ENCODE measurements around the gene RANBP17.

Gene RANBP17

DNA sequence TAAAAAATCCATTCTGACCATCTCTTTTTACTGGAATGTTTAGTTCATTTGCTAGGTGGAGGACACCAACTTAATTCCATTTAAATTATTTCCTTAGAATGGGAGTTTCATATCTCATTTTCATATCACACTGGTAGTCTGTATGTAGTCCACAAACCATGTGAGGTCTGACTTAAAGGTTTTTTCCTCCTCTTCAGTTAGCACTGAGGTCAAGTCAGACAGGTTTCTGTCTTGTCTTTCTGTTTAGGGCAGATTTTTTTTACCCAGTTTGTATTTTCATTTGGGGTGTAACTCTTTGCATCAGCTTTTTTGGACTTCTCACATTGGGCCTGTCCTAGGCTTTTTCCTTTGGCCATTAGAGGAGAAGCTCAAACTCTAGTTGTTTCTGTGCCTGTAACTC lies 75.3 kb downstream of the RANBP17 start:
- Histone ChIP-seq H3K79me2 (ENCODE audit: control insufficient read depth, low read length) (no peaks in the 10 kb centered on the region), H3K4me2 (ENCODE audit: low read length) (no peak overlapping the region), H3K4me1 (ENCODE audit: control insufficient read depth, low read length) (no peaks in the 10 kb centered on the region), H3K27ac (ENCODE audit: low read depth, low read length) (no peak overlapping the region), H4K20me1 (ENCODE audit: control insufficient read depth, insufficient read depth, low read depth, low read length) (no peaks in the 10 kb centered on the region), H3K36me3 (ENCODE audit: control insufficient read depth, low read length) (no peaks in the 10 kb centered on the region), H3K9me3 (ENCODE audit: control insufficient read depth, insufficient read depth, low read length) (0 out of 2 replicates have a peak, but pooled peaks cover 6% of the 10 kb centered on the region), H3K4me3 (ENCODE audit: low read length) (no peak overlapping the region), H3K27me3 (ENCODE audit: control insufficient read depth, low read length) (no peaks in the 10 kb centered on the region), H3F3A (ENCODE audit: control insufficient read depth, insufficient read depth) (no peaks in the 10 kb centered on the region), H3K9me2 (replicated peaks; ENCODE audit: control insufficient read depth, low read length) (no peaks in the 10 kb centered on the region)
- TF ChIP-seq, protein P1, sequence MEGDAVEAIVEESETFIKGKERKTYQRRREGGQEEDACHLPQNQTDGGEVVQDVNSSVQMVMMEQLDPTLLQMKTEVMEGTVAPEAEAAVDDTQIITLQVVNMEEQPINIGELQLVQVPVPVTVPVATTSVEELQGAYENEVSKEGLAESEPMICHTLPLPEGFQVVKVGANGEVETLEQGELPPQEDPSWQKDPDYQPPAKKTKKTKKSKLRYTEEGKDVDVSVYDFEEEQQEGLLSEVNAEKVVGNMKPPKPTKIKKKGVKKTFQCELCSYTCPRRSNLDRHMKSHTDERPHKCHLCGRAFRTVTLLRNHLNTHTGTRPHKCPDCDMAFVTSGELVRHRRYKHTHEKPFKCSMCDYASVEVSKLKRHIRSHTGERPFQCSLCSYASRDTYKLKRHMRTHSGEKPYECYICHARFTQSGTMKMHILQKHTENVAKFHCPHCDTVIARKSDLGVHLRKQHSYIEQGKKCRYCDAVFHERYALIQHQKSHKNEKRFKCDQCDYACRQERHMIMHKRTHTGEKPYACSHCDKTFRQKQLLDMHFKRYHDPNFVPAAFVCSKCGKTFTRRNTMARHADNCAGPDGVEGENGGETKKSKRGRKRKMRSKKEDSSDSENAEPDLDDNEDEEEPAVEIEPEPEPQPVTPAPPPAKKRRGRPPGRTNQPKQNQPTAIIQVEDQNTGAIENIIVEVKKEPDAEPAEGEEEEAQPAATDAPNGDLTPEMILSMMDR (IDR thresholded peaks at IDR 0.05; ENCODE audit: low read depth, low read length, poor library complexity, severe bottlenecking): no peak
- no peak for TF ChIP-seq EZH2phosphoT487 (IDR thresholded peaks at IDR 0.05; ENCODE audit: borderline replicate concordance, low read length)

DNA sequence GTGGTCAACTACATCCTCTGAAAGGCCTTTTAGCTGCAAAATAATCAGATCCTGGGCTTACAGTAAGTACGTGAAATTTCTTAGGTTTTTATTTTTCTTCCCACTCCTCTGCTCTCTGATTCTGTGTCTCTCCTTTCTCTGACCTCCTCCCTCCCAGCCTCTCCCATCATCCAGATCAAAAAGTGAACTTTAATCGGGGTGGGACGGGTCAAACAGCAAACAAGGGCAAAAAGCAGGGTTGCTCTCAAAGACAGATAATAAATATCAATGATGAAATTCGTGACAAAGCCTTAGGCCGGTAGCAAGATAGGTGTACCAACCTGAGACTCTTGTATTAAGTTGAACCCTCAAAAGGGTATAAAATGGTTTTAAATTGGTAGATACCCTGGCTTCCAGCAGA lies 76.1 kb downstream of the RANBP17 start:
- H3K9me2 ChIP-seq (replicated peaks; ENCODE audit: control insufficient read depth, low read length): no peaks in the 10 kb centered on the region
- H3F3A ChIP-seq (ENCODE audit: control insufficient read depth, insufficient read depth): no peaks in the 10 kb centered on the region
- no peaks in the 10 kb centered on the region for H3K79me2 ChIP-seq (ENCODE audit: control insufficient read depth, low read length)
- H3K4me1 ChIP-seq (ENCODE audit: control insufficient read depth, low read length): no peaks in the 10 kb centered on the region
- no peak overlapping the region for H3K4me2 ChIP-seq (ENCODE audit: low read length)
- no peaks in the 10 kb centered on the region for H4K20me1 ChIP-seq (ENCODE audit: control insufficient read depth, insufficient read depth, low read depth, low read length)
- no peak overlapping the region for H3K27ac ChIP-seq (ENCODE audit: low read depth, low read length)
- H3K27me3 ChIP-seq (ENCODE audit: control insufficient read depth, low read length): no peaks in the 10 kb centered on the region
- TF ChIP-seq, protein P1 (IDR thresholded peaks at IDR 0.05; ENCODE audit: low read depth, low read length, poor library complexity, severe bottlenecking): no peak
- no peak for TF ChIP-seq EZH2phosphoT487 (IDR thresholded peaks at IDR 0.05; ENCODE audit: borderline replicate concordance, low read length)
- no peaks in the 10 kb centered on the region for H3K36me3 ChIP-seq (ENCODE audit: control insufficient read depth, low read length)
- no peak overlapping the region for H3K4me3 ChIP-seq (ENCODE audit: low read length)
- H3K9me3 ChIP-seq (ENCODE audit: control insufficient read depth, insufficient read depth, low read length): 0 out of 2 replicates have a peak, but pooled peaks cover 6% of the 10 kb centered on the region

DNA sequence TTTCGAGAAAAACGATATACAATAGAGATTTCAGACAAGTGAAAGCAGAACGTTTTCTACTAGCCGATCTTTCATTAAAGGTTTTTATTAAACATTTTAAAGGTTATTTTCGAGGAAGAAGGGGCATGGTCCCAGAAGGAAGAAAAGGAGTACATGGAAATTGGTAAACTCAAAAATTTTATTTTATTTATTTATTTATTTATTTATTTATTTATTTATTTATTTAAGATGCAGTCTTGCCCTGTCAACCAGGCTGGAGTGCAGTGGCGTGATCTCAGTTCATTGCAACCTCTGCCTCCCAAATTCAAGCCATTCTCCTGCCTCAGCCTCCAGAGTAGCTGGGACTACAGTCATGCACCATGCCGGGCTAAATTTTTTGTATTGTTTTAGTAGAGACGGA lies 77.4 kb downstream of the RANBP17 start:
- H3K9me3 ChIP-seq (ENCODE audit: control insufficient read depth, insufficient read depth, low read length): 0 out of 2 replicates have a peak, but pooled peaks cover 6% of the 10 kb centered on the region
- no peaks in the 10 kb centered on the region for H3K36me3 ChIP-seq (ENCODE audit: control insufficient read depth, low read length)
- no peaks in the 10 kb centered on the region for H3K79me2 ChIP-seq (ENCODE audit: control insufficient read depth, low read length)
- H3K4me2 ChIP-seq (ENCODE audit: low read length): no peak overlapping the region
- no peaks in the 10 kb centered on the region for H4K20me1 ChIP-seq (ENCODE audit: control insufficient read depth, insufficient read depth, low read depth, low read length)
- no peaks in the 10 kb centered on the region for H3K4me1 ChIP-seq (ENCODE audit: control insufficient read depth, low read length)
- H3K4me3 ChIP-seq (ENCODE audit: low read length): no peak overlapping the region
- H3K27ac ChIP-seq (ENCODE audit: low read depth, low read length): no peak overlapping the region
- H3F3A ChIP-seq (ENCODE audit: control insufficient read depth, insufficient read depth): no peaks in the 10 kb centered on the region
- TF ChIP-seq EZH2phosphoT487 (IDR thresholded peaks at IDR 0.05; ENCODE audit: borderline replicate concordance, low read length): no peak
- no peaks in the 10 kb centered on the region for H3K9me2 ChIP-seq (replicated peaks; ENCODE audit: control insufficient read depth, low read length)
- H3K27me3 ChIP-seq (ENCODE audit: control insufficient read depth, low read length): no peaks in the 10 kb centered on the region

DNA sequence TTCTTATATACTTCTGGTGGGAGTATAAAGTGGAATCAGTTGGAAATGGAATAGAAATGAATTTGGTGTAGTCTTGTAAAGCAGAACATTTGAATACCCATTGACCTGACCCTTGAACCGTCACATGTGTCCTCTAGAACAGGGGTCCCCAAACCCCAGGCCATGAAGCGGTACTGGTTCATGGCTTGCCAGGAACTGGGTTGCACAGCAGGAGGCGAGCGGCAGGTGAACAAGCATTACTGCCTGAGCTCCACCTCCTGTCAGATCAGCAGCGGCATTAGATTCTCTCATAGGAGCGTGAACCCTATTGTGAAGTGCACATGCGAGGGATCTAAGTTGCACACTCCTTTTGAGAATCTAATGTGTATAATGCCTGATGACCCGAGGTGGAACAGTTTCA lies 80.0 kb downstream of the RANBP17 start:
- Histone ChIP-seq H3K79me2 (ENCODE audit: control insufficient read depth, low read length) (no peaks in the 10 kb centered on the region), H3K4me2 (ENCODE audit: low read length) (no peak overlapping the region), H3K4me1 (ENCODE audit: control insufficient read depth, low read length) (no peaks in the 10 kb centered on the region), H3K4me3 (ENCODE audit: low read length) (no peak overlapping the region), H3K27me3 (ENCODE audit: control insufficient read depth, low read length) (no peaks in the 10 kb centered on the region), H3K36me3 (ENCODE audit: control insufficient read depth, low read length) (no peaks in the 10 kb centered on the region), H3K27ac (ENCODE audit: low read depth, low read length) (no peak overlapping the region), H4K20me1 (ENCODE audit: control insufficient read depth, insufficient read depth, low read depth, low read length) (no peaks in the 10 kb centered on the region), H3K9me2 (replicated peaks; ENCODE audit: control insufficient read depth, low read length) (no peaks in the 10 kb centered on the region), H3K9me3 (ENCODE audit: control insufficient read depth, insufficient read depth, low read length) (0 out of 2 replicates have a peak, but pooled peaks cover 6% of the 10 kb centered on the region), H3F3A (ENCODE audit: control insufficient read depth, insufficient read depth) (no peaks in the 10 kb centered on the region)
- TF ChIP-seq, protein P1 (IDR thresholded peaks at IDR 0.05; ENCODE audit: low read depth, low read length, poor library complexity, severe bottlenecking): no peak
- no peak for TF ChIP-seq EZH2phosphoT487 (IDR thresholded peaks at IDR 0.05; ENCODE audit: borderline replicate concordance, low read length)

Data from DOHH2 (cell line).